HEK293 (cell line): Measurements from ENCODE around the gene ING5.

ENCODE experiments used
- CTCF ChIP-seq: fragments of 450-650 bp; formaldehyde crosslinking; IDR thresholded peaks from 2 replicates; pipeline ENCODE4 v1.5.1; 2016; ENCODE audit warnings: missing biosample characterization, missing genetic modification characterization
- KLF10 ChIP-seq: fragments of 450-650 bp; IDR thresholded peaks from 2 replicates; pipeline ENCODE4 v1.5.1; 2018; ENCODE audit warnings: missing biosample characterization, mild to moderate bottlenecking, missing genetic modification characterization
- PATZ1 ChIP-seq: fragments of 450-650 bp; formaldehyde crosslinking; IDR thresholded peaks from 2 replicates; pipeline ENCODE4 v1.5.1; 2016; ENCODE audit warnings: missing biosample characterization, missing genetic modification characterization
- REST ChIP-seq: fragments of 450-650 bp; formaldehyde crosslinking; IDR thresholded peaks from 2 replicates; pipeline ENCODE4 v1.5.1; 2016; ENCODE audit warnings: missing biosample characterization, missing genetic modification characterization
- SP2 ChIP-seq: fragments of 450-650 bp; formaldehyde crosslinking; IDR thresholded peaks from 2 replicates; pipeline ENCODE4 v1.5.1; 2016; ENCODE audit warnings: missing biosample characterization, missing genetic modification characterization
- ZNF394 ChIP-seq: fragments of 450-650 bp; formaldehyde crosslinking; IDR thresholded peaks from 2 replicates; pipeline ENCODE4 v1.5.1; 2016; ENCODE audit warnings: missing biosample characterization, missing genetic modification characterization, mild to moderate bottlenecking, moderate library complexity, borderline replicate concordance
- ZNF596 ChIP-seq: fragments of 450-650 bp; IDR thresholded peaks from 2 replicates; pipeline ENCODE4 v1.5.0; 2018; ENCODE audit warnings: missing biosample characterization, mild to moderate bottlenecking, missing genetic modification characterization, moderate library complexity
- ZNF600 ChIP-seq: fragments of 450-650 bp; formaldehyde crosslinking; IDR thresholded peaks from 2 replicates; pipeline ENCODE4 v1.5.1; 2016; ENCODE audit warnings: missing biosample characterization, missing genetic modification characterization
- ZSCAN5A ChIP-seq: fragments of 450-650 bp; formaldehyde crosslinking; IDR thresholded peaks from 2 replicates; pipeline ENCODE4 v1.5.1; 2016; ENCODE audit warnings: missing biosample characterization, missing genetic modification characterization

GRCh38 chr2:241724259-241724974 is 22.6 kb downstream of the ING5 start:
- 0 out of 2 replicates have a peak, but pooled peaks have one; percentile 31 for TF ChIP-seq CTCF (tag by site-specific recombination)
- no peak for TF ChIP-seq SP2
- TF ChIP-seq ZSCAN5A: no peak
- no peak for TF ChIP-seq ZNF596 (tag by site-specific recombination)
- TF ChIP-seq PATZ1 (tag by site-specific recombination): no peak
- TF ChIP-seq ZNF394: no peak
- TF ChIP-seq REST (tag by site-specific recombination): no peak
- TF ChIP-seq KLF10 (tag by site-specific recombination): no peak
- TF ChIP-seq ZNF600: no peak
